ENCODE results near the gene PTPRD.

- no peak for TF ChIP-seq CTCF (IDR thresholded peaks at IDR 0.05; ENCODE audit: low read depth, low read length, poor library complexity, severe bottlenecking)
- TF ChIP-seq EZH2phosphoT487 (IDR thresholded peaks at IDR 0.05; ENCODE audit: borderline replicate concordance, low read length), result no peak
Measured at GRCh38 chr9:8391566-8391965, 2221.2 kb downstream of the PTPRD start.

Data from DOHH2 (cell line).